HuH-7.5 (cell line): ENCODE data around the gene SLC39A8.
A peak's percentile ranks its signal among the peaks of the same experiment; 100 is the strongest.
"Not testable (repeated sequence)": the region's sequence is repeated elsewhere in the genome, so short reads cannot be mapped to it uniquely, and the experiment has no call there.

Experiments
- DNase-seq: peaks from one replicate; pipeline ENCODE4 v3.0.0; 2011; ENCODE audit warnings: low spot score

Gene SLC39A8

GRCh38 chr4:102344954-102345794, at the start of gene SLC39A8:
Gene SLC39A8, minus strand, starts transcription at chr4:102345482. Its CDS starts 820 bp downstream, at chr4:102344662.
- DNase-seq = peak; percentile 73

DNA sequence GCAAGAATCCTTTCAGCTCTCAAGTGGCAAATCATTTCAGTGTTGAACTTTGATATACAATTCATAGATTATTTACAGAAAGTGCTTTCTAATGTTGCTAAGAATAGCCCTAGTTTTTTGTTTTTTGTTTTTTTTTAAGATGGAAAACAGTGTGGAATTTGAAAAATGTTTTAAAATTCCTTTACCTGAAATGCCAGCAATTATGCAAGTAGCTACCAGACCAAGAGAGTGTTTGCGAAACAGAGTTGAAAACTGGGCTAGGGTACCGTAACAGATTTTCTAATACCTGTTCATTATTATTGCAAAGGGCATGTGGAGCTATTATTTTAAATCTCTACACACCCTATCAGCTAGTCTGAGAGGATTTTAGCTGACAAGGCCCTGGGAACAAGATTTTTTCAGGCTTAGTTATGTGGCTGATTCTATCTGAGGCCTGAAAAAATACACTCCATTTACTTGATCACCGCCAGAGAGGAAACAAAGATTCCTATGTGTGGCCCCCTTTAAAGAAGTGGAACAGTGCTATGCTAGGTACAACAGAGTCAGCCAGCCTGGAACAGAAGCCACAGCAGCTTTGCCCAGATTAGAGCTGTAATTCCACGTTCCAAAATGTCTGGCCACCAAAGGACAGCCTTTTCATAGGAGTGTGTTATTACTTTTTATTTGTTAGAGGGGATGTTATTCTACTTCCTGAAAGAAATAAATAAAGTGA, 46.9 kb upstream of the SLC39A8 start:
- no peak for DNase-seq

- no peak for DNase-seq
Measured at GRCh38 chr4:102390438-102390837, 45.2 kb upstream of the SLC39A8 start.

DNA sequence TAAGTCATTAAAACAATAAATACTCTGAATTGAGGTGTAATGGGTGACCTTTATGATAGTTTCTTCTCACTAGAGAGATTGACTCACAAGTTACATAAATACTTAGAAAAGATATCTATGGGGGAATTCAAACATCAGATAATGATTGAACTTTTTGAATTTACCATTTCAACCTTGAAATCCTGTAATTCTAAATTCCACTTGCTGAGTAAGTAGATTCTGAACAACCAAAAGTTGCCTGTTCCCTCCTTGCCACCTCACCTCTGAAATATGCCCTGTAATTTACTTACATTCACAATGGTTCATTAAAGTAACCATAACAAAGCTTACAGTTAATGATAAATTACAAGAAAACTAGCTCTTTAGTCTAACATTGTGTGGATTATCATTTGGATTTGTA, 43.3 kb upstream of the SLC39A8 start:
- DNase-seq = no peak

DNA sequence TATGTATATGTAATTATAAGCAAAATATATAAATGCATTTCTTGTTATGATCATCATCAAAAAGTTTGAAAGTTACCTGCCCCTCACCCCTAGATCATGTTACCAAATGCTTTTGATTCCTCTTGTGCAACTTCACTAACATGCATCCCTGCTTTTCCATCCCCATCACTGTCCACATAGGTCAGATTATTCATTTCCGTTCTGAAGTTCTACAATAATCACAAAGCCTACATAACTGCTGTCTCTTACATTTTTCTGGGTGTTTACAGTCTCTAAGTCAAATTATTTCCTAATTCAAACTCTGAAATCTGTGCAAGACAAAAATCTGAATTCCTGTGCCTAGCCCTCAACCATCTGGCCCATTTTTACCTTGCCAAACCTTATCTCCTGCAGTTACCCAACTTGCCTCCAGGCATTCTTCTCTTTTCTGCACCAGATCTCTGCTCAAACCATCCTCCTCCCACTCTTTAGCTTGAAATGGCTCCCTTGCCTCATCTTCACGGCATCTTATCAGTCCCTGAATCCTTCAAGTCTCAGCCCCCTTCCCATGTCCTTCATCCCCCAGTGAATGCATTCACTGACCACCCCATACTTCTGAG, 42.4 kb upstream of the SLC39A8 start:
- no peak for DNase-seq

GRCh38 chr4:102386966-102387365, 41.7 kb upstream of the SLC39A8 start:
- no peak for DNase-seq

GRCh38 chr4:102380253-102380652, 35.0 kb upstream of the SLC39A8 start:
- DNase-seq = not testable (repeated sequence)

DNA sequence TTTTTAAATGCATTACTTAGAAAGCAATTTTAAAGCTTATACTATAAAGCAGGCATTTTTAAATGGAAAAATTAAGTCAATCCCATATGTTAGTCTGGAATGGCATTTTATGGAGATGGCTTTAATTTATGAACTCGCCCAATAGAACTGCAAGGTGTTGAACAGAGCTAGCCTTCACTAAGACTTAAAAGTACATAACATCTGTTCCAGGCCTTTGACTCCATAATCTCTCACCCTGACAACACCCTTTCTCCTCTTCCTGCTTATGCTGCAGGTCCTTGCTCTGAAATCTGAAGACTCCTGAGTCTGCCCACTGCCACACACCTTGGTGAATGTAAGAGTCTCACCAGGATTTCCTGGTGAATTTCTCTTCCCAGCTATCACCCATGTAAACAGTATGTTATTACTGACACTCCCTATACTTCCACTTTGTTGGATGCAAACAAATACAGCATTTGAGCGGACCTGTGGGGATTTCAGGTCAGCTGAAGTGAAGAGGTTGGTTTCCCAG, 17.7 kb upstream of the SLC39A8 start:
- no peak for DNase-seq

GRCh38 chr4:102358128-102358527, 12.8 kb upstream of the SLC39A8 start:
- no peak for DNase-seq

GRCh38 chr4:102357637-102358036, 12.4 kb upstream of the SLC39A8 start:
- DNase-seq = not testable (repeated sequence)

DNA sequence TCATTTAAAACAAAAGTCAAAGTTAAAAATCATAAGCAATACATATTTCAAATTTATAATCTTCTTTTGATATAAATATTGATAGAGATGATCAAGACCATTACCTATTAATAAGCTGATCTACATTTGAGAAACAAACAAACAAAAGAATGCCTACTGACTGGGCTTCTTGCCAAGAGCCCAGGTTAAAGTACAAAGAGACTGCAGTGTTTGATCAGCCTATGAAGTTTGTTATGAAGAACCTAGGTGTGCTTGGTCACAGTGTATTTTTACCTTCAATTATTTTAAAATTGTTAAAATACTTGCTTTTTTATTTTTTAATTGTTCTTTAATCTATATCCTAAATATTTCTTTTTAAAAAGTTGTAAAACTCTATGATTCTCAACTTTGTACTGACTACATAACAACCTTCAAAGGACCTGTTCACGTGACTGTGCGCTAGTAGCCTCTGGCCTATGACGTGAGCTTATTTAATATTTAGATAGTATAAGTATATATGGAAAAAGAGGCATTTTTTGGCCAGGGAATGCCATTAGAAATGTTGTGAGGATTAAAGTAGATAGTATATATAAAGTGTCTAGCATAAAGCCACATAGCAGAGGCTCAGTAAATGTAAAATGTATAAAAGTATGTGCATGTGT, 11.4 kb upstream of the SLC39A8 start:
- no peak for DNase-seq

DNA sequence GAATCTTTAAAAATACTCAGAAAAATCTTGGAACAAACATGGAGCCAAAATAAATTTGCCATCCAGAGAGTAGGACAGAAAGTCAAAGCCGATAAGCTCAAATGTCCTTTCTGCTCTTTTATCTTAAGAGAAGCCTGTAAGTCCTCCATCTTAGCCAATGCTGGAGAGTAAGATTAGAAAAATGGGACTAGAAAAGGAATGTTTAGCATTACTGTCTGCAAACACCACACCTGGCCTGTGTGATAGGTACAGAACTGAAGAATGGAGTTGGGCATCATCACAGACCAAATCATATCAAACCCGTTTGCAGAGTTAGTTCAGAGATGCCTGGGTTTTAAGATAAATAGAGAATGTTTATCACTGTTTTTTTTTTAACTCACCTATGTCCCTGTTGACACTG, 10.5 kb upstream of the SLC39A8 start:
- DNase-seq = no peak

GRCh38 chr4:102354671-102355454, 9.6 kb upstream of the SLC39A8 start:
- DNase-seq = no peak

- no peak for DNase-seq
Measured at GRCh38 chr4:102352781-102353180, 7.5 kb upstream of the SLC39A8 start.

DNA sequence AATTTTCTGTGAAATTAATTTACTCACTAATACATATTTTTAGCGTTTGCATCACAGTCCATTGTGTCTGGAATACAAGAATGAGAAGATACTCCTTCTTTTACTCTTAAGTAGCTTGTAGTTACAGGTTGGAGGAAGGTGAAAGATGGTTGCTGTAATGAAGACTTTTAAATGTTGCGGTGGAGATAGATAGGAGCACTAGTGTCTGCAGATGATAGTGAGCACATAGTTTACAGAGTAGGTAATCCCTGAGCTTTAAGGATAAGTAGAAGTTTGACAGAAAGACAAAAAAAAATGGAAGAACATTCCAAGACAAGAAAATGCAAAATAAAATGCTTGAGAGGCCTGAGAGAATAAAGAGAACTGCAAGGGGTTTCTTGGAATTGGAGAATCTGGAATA, 5.4 kb upstream of the SLC39A8 start:
- DNase-seq = no peak

GRCh38 chr4:102348701-102349100, 3.4 kb upstream of the SLC39A8 start:
- DNase-seq = no peak

- DNase-seq = peak; percentile 6
Measured at GRCh38 chr4:102345795-102346100, 466 bp upstream of the SLC39A8 start.

DNA sequence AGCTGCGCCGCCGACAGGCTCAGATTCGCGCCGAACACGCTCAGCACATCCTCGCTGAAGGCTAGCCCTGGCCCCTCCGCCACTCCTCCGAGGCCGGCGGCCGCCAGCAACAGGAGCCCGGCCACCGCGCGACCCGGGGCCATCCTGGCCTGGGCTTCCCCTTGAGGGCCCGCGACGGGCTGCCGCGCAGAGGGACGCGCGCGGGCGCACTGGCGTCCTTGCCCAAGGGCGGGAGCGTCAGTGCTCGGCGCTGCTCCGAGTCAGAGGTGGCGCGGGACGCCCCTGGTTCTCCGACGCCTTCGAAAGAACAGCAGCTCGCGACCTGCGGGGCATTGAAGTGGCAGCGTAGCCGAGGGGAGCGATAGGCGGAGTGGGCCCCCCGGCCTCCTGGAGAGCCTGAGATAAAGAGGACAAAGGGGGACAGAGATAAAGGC, 745 bp downstream of the SLC39A8 start:
- DNase-seq = peak; percentile 45

GRCh38 chr4:102343964-102344519, 1.2 kb downstream of the SLC39A8 start:
- peak; percentile 7 for DNase-seq

DNA sequence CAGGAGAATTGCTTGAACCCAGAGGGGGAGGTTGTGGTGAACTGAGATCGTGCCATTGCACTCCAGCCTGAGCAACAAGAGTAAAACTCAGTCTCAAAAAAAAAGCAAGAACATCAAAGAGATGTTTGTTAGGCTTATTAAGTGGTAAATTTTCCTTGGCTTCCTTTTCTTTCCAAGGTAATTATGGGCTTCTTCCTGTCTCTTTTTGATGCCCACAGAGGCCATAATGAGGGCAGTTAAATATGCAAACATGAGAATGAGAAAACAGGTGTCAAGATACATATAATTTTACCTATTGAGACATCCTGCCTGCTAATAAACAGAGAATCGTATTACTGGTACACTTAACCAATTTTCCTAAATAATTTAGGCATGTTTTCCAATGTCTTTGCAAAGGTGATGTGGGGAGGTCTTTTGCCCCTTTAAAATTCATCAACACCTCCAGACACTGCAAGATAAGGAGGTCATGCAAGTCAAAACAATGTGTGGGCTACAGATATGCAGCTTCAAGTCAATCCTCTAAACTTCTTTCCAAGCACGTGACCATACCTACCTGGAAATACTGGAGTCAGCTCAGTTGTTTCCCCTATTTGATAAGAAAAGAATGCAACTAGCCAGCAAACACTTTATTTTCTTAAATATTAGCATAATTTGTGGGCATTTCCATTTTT, 2.7 kb downstream of the SLC39A8 start:
- no peak for DNase-seq

- DNase-seq = no peak
Measured at GRCh38 chr4:102341201-102341600, 4.1 kb downstream of the SLC39A8 start.
